Activated CD4-positive, CD25-positive, alpha-beta regulatory T cell treated with anti-CD3 and anti-CD28 coated beads, Interleukin-2, amount 50 U/mL, for 16 hours (primary cell): ENCODE measurements around the gene SLK.

Experiments
- DNase-seq: peaks from one replicate; pipeline ENCODE4 v3.0.0-alpha.2; 2020; ENCODE audit warnings: low read depth, low spot score

The SLK gene

GRCh38 chr10:103966671-103967447 is at the start of gene SLK:
SLK (plus strand) TSS chr10:103967140; CDS start chr10:103967746, 606 bp downstream.
- DNase-seq = peak; percentile 69

DNA sequence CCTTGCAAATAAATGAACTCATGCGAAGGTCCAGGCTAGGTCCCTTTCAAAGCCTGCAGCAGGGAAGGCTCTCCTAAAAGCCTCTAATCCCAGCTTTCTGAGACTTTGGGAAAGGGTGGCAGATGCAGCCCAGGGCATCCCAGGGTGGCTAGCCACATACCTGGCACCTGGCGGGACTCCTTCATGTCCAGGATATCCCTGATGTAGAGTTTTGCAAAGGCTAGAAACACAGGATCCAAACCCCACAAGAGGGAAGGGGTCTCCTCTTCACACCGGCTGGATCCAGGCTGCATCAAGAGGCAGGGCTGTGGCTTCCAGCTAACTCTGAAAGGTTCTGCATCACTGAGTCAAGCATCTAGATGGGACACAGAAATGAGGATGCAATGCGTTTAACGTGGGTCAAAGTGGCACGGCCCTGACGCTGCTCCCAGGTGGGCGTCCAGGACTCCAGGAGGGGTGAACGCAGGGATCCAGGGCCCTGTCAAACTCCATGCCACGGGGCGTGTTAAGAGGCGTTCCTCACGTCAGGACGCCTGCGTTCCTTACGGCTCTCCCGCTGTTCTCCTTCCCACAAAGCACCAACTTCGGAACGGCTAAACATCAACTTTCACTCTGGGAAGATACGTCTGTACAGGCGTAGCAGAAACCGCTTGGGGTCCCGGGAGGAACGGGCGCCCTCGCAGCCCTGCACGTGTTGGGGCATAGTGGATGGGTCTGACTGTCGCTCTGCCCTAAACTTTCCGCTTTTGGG is 49.5 kb upstream of the SLK start:
- DNase-seq = no peak

DNA sequence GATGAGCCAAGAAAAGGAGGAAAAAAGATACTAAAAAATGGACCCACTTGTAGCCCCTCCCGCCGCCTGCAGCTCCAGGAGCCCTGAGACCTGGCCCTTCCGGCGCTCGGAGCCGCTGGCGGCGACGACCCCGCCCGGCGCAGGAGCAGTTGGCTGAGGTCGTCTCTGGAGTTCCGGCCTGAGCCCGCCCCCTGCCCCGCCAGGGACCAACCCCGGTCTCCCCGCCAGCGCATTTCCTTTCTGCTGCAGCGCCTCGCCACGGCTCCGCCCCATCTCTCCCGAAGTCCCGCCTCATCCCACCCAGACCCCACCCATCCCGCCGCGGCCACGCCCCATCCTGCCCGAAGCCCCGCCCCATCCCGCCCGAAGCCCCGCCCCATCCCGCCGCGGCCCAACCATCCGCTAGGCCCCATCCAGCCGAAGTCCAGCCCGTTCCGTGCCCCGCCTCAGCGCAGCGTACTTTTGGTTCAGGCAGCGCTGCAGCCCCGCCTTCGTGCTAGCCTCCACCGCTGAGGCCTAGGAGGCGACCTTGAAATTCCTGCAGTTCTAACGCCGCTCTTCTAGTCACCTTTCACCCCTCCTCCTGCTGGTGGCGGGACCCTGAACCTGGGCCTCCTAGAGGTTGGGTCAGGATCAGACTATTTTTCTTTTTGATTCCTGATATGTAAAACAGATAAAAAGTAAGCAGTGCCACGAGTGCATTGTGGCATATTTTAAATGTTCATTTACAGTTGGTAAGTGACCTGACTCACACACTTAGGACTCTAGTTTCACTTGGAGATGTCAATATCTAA is 48.7 kb upstream of the SLK start, which contains the start of gene STN1:
Gene STN1 (minus strand): TSS at position 132 of the 794 bp plus-strand sequence. CDS start 590 bp downstream, outside the sequence.
- peak; percentile 87 for DNase-seq

DNA sequence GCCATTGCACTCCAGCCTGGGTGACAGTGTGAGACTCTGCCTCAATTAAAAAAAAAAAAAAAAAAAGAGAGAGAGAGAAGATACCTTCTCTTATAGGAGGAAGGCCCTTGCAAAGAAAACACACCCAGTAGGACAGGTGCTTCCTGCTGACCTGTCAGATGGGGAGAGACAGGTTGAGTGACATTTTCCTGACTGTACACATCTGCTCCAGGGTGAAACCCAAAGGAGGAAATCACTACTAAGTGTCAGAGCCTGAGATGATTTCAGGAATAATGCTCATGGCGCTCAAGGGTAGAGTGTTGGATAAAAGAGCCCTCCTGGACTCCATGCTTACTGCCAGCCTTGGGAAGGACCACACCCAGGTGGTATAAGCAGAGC is 47.3 kb upstream of the SLK start:
- DNase-seq = no peak

- DNase-seq = no peak
Measured at GRCh38 chr10:103921248-103921647, 45.7 kb upstream of the SLK start.

DNA sequence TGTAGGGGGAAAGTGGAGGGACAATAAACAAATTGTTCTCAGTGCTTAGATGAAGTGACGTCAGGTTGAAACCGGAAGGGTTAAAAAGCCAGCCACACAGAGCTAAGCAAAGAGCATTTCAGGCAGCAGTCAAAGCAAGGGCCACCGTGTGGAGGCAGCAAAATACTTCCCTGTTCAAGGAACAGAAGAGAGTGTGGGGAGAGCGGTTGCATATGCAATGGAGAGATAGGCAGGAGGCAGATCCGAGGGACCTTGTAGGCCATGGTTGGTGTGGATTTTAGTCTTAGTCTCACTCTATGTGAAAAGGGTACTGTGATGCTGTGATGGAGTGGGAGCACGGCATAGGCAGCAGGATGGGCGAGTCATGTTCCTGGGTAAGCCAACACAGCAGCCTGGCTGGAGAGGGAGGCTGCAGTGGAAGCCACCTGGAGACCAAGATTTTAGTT is 45.2 kb upstream of the SLK start:
- no peak for DNase-seq

- no peak for DNase-seq
Measured at GRCh38 chr10:103922659-103923058, 44.3 kb upstream of the SLK start.

- DNase-seq = no peak
Measured at GRCh38 chr10:103923502-103923901, 43.4 kb upstream of the SLK start.

GRCh38 chr10:103925591-103925990 is 41.3 kb upstream of the SLK start:
- no peak for DNase-seq

- no peak for DNase-seq
Measured at GRCh38 chr10:103926722-103927319, 40.1 kb upstream of the SLK start.

DNA sequence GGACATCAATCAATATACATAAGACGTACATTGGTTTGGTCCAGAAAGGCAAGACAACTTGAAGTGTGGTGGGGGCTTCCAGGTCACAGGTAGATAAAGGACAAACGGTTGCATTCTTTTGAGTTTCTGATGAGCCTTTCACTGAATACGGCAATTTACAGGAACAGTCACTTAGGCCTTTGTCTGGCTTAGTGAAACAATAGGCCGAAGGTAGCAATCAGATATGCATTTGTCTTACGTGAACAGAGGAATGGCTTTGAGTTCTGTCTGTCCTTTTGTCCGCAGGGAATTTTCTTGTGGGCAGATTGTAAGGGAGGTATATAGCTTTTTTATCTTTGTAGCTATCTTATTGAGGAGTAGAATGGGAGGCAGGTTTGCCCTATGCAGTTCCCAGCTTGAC is 38.2 kb upstream of the SLK start:
- DNase-seq = no peak

DNA sequence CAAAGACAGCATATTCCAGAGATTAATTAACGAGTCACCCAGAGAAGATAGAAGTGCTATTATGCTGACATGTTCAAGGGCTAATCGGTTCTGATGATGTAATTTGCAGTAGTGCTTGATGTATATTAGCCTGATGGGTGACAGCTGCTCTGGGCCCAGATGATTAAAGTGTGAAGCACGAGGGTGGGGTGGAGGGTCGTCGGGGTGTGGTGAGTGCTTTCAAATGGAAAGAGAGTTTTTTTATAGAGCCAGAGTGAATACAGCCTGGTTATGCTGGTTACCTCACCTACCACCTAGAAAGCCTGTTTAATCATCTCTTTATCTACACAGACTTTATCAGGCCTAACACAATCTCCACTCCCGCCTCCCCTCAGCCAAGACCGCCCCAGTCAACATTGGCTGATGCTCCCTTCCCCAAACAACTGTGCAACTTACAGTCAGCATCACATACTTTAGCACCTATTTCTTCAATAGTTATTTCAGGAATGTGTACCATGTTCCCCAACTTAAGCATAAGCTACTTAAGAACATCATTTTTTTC is 37.5 kb upstream of the SLK start:
- no peak for DNase-seq

DNA sequence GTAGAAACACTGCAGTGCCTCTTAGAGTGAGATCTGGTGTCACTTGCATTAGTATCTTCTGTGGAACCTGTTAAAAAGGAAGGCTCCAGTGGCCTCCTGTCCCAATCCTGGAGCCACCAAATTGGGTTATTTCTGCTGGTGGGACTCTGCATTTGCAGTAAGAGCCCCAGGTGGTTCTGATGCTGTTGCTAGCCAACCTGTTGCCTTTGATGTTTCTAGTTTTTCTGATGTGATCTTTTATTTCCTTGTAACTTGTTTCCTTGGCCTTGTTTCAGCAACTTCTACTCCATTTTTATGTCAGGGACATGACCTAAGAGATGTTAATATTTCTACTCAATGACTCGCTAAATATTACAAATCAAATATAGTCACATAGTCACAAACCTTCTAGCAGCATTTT is 36.5 kb upstream of the SLK start:
- DNase-seq = no peak

GRCh38 chr10:103930881-103931280 is 36.1 kb upstream of the SLK start:
- no peak for DNase-seq

DNA sequence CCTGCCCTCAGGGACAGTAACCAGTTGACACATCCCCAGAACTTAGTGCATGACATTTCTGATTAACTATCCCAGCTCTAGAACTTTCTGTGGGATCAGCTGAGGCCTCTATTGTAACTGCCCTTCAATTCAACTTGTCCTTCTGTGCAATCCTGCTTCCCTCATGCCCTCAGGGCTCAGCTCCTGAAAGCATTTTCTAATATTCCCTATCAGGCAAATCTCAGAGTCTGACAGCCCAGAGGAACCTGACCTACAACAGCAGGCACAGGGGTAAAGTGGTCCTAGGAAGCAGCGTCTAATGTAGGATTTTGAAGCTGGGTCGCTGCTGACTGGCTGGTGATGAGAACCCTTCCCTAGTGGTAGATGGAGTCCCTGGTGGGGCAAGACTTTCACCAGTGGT is 35.3 kb upstream of the SLK start:
- DNase-seq = no peak

- no peak for DNase-seq
Measured at GRCh38 chr10:103932271-103932670, 34.7 kb upstream of the SLK start.

- no peak for DNase-seq
Measured at GRCh38 chr10:103932971-103933370, 34.0 kb upstream of the SLK start.

- DNase-seq = no peak
Measured at GRCh38 chr10:103933557-103934121, 33.3 kb upstream of the SLK start.

GRCh38 chr10:103934308-103934707 is 32.6 kb upstream of the SLK start:
- DNase-seq = no peak

DNA sequence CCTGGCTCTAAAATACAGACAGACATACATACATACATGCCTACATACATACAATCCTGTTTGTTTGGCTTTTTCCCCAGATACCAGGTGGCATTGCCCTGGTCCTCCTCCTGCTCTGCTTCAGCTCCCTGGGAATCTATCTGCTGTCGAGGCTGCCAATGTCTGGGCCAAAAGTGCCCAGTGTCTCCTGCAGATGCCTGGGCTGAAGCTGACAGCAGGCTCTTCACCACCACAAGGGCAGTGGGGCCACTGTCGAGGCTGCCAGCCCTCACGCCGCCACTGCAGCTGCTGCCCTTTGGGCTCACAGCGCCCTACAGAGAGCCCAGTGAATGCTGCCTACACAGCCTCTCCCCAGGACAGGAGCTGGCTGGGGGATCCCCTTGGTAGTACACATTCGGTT is 30.9 kb upstream of the SLK start:
- no peak for DNase-seq

GRCh38 chr10:103939522-103939921 is 27.4 kb upstream of the SLK start:
- DNase-seq = no peak
